ENCODE measurements around the gene GNA14. TPM values are rescaled to one million over a fixed set of nuclear protein-coding genes. Genes with fewer than 3 reads are reported as not detected.

The GNA14 gene
- total and polyA plus RNA-seq, 2 of the 8 experiments (the other 6 are each of a cell fraction or from before 2014, with no cell fraction given), result 3.4 to 6.3 TPM

DNA sequence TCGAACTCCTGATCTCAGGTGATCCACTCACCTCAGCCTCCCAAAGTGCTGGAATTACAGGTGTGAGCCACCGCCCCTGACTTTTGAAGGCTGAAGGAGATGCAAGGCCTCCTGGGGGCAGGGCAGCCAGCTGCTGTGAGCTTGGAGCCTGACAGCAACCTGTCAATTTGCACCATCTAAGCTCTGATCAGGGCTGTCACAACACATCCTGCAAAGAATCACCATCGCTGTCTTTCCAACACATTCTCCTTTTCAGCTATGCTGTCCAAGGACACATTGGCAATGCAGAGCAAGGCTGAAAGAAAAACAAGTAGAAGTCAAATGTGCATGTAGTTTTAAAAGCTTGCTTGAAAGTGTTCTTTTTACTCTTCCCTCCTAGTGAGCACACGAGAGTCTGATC lies 54.6 kb downstream of the GNA14 start:
- H3K27me3 ChIP-seq (replicated peaks in 1 of 4; ENCODE audit: control insufficient read depth in 3 of 4, extremely low read depth in 1 of 4, insufficient read depth in 3 of 4, low read length in 3 of 4), result no peaks in the 10 kb centered on the region
- peaks cover 0 to 3% (median 2%) of the 10 kb centered on the region in 4 experiments; a peak in 3 of 7 replicates for H3K4me1 ChIP-seq (replicated peaks in 1 of 4; ENCODE audit: control insufficient read depth in 3 of 4, insufficient read depth in 4 of 4, low read length in 3 of 4)
- FAIRE-seq, result no peak
- no peaks in the 10 kb centered on the region for H3K23me2 ChIP-seq (ENCODE audit: low read depth, low read length)
- H3K79me2 ChIP-seq (ENCODE audit: control insufficient read depth in 1 of 2, insufficient read depth in 2 of 2, low read length in 2 of 2), result no peaks in the 10 kb centered on the region
- no peak overlapping the region for H2AFZ ChIP-seq (ENCODE audit: low read length)
- no peak overlapping the region for H3K14ac ChIP-seq (ENCODE audit: insufficient read length)
- H2BK20ac ChIP-seq (ENCODE audit: low read length), result 0 out of 2 replicates have a peak overlapping the region, but pooled peaks have one; percentile 34
- WGBS, 2 experiments (ENCODE audit: extremely low coverage in 1 of 2, insufficient coverage in 1 of 2, insufficient read length in 1 of 2, insufficient replicate concordance in 2 of 2, low coverage in 1 of 2, low lambda C conversion rate in 2 of 2, missing lambda C conversion rate in 1 of 2), result 84% methylated on average over 4 of the region's 4 CpGs; no CpG with 5 or more reads in 1 of the 2 experiments
- H2BK15ac ChIP-seq (ENCODE audit: low read length), result no peak overlapping the region
- CTCF ChIA-PET (ENCODE audit: partially characterized antibody), result interaction anchor here (0.8 to 1.3 kb wide), 2 partner anchors 26 to 157 kb away, joined by 3 to 5 read pairs; no protein-coding TSS in a partner anchor
- no peak overlapping the region for H3K23ac ChIP-seq (ENCODE audit: insufficient read length)
- no peaks in the 10 kb centered on the region for H3K79me1 ChIP-seq (ENCODE audit: low read depth, low read length)
- no peak overlapping the region for H2BK120ac ChIP-seq (replicated peaks; ENCODE audit: low read depth, low read length)
- H4K5ac ChIP-seq (ENCODE audit: insufficient read length, low read depth, low read length), result no peak overlapping the region
- no peak overlapping the region for H3K27ac ChIP-seq (ENCODE audit: low read depth, low read length)
- H3K4ac ChIP-seq (replicated peaks; ENCODE audit: insufficient read length, low read depth, low read length), result no peak overlapping the region
- H3K56ac ChIP-seq (replicated peaks; ENCODE audit: insufficient read length, low read depth, low read length), result no peak overlapping the region
- H4K20me1 ChIP-seq (replicated peaks in 1 of 2; ENCODE audit: control insufficient read depth in 1 of 2, insufficient read depth in 2 of 2, low read length in 2 of 2), result no peaks in the 10 kb centered on the region
- POLR2A ChIA-PET (ENCODE audit: partially characterized antibody), result no interaction called here
- no peak overlapping the region for H2BK12ac ChIP-seq (ENCODE audit: low read depth, low read length)
- H2BK5ac ChIP-seq (ENCODE audit: low read depth, low read length), result no peak overlapping the region
- H3K18ac ChIP-seq (ENCODE audit: extremely low read depth, low read length), result no peak overlapping the region
- H3K4me2 ChIP-seq (ENCODE audit: insufficient read depth in 1 of 2, low read depth in 2 of 2, low read length in 2 of 2), result no peak overlapping the region
- no peak overlapping the region for H3K9ac ChIP-seq (replicated peaks in 1 of 4; ENCODE audit: extremely low read depth in 1 of 4, low read depth in 3 of 4, low read length in 3 of 4)
- TF ChIP-seq TEAD4 (IDR thresholded peaks at IDR 0.05; ENCODE audit: low read depth, low read length) (no peak), SIN3A (conservative IDR thresholded peaks at IDR 0.05 in 1 of 2, IDR thresholded peaks at IDR 0.05 in 1 of 2; ENCODE audit: low read depth in 1 of 2, low read length in 2 of 2) (no peak), RFX5 (IDR thresholded peaks at IDR 0.05; ENCODE audit: borderline replicate concordance, low read depth, low read length) (no peak), KDM1A (IDR thresholded peaks at IDR 0.05; ENCODE audit: borderline replicate concordance, low read length) (no peak), KDM4A (IDR thresholded peaks at IDR 0.05; ENCODE audit: low read depth, low read length, severe bottlenecking) (no peak), SP1 (IDR thresholded peaks at IDR 0.05; ENCODE audit: low read depth, low read length) (no peak), SP2 (IDR thresholded peaks at IDR 0.05; ENCODE audit: low read length) (no peak), RAD21 (IDR thresholded peaks at IDR 0.05 in 1 of 2, conservative IDR thresholded peaks at IDR 0.05 in 1 of 2; ENCODE audit: low read depth in 2 of 2, low read length in 2 of 2) (no peak), SP4 (IDR thresholded peaks at IDR 0.05; ENCODE audit: low read length) (no peak), CBX5 (IDR thresholded peaks at IDR 0.05; ENCODE audit: low read depth, low read length) (no peak), ASH2L (IDR thresholded peaks at IDR 0.05; ENCODE audit: low read length) (no peak), GABPA (IDR thresholded peaks at IDR 0.05; ENCODE audit: borderline replicate concordance, insufficient read depth, low read length) (no peak), POU5F1 (IDR thresholded peaks at IDR 0.05; ENCODE audit: low read depth, low read length) (no peak), BCL11A (IDR thresholded peaks at IDR 0.05; ENCODE audit: low read depth in 2 of 2, low read length in 2 of 2) (no peak)
- H3K36me3 ChIP-seq (ENCODE audit: control insufficient read depth in 2 of 4, insufficient read depth in 4 of 4, low read length in 3 of 4), result no peaks in the 10 kb centered on the region
- DNase-seq (ENCODE audit: low read depth in 1 of 2, low spot score in 2 of 2), result no peak
- no peaks in the 10 kb centered on the region for H3K9me3 ChIP-seq (ENCODE audit: insufficient read depth in 2 of 2, low read depth in 1 of 2, low read length in 1 of 2)
- no peak overlapping the region for H3K4me3 ChIP-seq (ENCODE audit: extremely low read depth in 1 of 4, insufficient read depth in 2 of 4, low read depth in 3 of 4, low read length in 4 of 4)
- no peak overlapping the region for H4K91ac ChIP-seq (replicated peaks; ENCODE audit: insufficient read length, low read length)
- H2AK5ac ChIP-seq (ENCODE audit: low read depth, low read length), result no peak overlapping the region
- H4K8ac ChIP-seq (ENCODE audit: extremely low read depth, insufficient read depth, low read length), result no peak overlapping the region

All from H1 (cell line).